ENCODE data around the gene IFNA6.
A peak's percentile ranks its signal among the peaks of the same experiment; 100 is the strongest.
"Not testable (repeated sequence)": the region's sequence is repeated elsewhere in the genome, so short reads cannot be mapped to it uniquely, and the experiment has no call there.

Gene IFNA6

DNA sequence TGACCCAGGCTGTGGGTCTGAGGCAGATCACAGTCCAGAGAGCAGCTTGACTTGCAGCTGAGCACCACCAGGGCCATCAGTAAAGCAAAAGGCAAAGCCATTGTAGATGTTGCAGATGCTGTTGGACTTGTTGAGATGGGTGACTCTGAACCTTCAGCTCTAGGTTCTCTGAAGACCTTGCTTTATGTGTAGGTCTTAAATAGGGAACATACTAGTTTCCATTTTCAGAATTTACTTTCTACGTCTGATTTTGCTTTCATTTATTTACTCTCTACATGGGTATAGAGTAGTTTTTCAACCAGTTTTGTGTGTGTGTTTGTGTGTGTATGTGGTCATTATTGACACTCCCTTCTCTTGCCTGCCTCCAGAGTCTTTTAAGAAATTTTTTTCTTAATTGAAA, at the start of gene IFNA6:
Gene IFNA6, minus strand, starts transcription at position 101 of the 400 bp plus-strand sequence. Its CDS starts 0 bp downstream, at position 101.
- DNase-seq (ENCODE audit: low spot score) = no peak

DNA sequence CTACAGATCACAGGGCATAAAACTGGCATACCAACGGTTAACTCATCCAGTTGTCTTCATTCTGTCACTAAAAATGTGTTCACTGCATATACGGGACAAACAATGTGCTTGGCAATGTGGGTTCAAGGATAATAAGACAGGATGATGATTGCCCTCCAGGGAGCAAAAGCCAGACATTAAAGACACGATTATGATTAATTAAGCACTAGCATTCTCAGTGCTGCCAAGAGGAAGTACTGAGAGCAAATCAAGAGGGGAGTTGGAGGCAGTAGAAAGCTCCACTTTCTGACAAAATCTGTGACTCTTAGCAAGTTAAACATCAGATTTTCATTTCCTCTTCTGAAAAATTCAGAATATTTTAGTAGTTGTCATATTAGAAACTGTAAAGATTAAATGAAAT, 49.3 kb upstream of the IFNA6 start:
- DNase-seq (ENCODE audit: low spot score) = no peak

DNA sequence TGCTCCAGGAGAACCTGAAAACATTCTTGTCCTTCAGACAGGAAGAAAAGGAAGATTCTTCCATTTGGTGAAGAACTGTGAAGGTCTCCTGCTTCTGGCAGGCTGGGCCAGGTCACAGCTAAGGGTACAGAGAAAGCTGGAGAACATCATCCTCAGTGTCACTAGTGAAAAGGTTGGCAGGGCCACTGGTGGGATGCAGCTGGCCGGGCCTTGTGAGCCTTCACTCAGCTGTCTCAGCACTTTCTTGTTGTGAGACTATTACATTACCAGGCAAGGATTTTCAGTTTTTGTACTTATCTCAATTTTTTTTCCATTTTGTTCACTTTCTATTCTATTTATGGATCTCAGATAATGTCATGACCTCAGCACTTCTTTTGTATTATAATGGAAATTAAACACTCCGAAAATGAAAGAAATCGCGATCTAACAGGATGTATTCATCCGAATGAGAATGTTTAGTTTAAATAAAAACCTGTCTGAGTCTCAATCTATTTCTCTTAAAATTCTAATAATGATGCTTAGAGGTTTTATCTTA, 48.3 kb upstream of the IFNA6 start:
- DNase-seq (ENCODE audit: low spot score) = no peak

DNA sequence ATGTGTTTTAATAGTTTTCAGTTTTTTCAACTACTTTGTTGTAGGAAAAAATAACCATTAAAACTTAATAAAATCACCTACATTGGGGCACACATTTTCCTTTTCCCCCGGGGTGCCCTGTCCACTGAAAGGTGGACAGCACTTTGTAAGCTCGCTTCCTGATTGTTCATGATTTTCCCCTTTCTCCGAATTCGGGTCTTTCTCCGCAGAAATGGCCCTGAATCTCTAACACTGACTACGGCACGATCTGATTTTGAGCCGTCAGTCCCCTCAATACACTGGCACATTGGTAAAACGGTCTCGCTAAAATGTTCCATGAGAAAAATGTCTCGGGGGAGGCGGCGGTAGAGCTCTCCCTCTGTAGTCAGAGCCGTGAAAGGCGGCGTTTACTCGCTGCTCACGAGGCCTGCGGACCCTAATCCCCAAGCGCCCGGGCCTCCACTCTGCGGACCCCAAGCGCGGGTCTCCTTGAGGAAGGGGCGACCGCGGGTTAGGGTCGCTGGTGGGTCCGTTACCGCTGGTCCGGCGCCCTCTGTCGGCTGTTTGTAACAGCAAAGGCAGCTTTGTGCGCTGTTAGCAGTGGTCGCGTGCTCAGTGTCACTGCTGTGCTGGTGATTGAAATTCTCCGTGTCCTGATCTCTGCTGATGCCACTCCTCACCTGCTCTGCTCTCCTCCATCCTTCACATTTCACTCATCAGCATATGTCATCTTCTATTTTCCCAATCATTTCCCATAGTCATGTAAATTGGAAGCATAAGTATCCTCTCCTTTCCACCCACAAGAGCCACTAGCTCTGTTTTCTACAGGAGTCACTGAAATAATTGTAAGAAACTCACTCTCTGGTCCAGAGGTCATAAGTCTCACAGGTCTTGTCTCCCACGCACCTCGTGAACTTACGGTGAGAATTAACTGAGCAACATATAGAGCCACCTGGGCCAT, 45.4 kb upstream of the IFNA6 start:
- DNase-seq (ENCODE audit: low spot score) = peak; percentile 40

DNA sequence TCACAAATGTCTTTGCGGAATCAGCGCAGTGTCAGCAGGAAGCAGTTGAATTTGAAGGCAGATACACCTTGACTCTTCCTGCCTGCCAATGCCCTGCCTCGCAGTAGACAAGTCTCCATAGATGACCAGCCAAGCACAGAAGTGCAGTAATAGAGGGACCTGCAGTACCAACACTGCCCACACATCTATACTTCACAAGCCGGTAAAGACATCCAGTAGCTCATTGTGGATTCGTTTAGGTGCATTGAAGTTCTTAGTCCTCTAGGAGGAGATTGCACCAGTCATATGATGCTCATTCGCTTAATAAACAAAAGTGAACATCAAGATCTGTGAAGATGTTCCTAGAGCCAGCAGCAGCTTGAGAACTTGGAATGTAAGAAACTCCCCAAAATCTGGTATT, 41.6 kb upstream of the IFNA6 start:
- DNase-seq (ENCODE audit: low spot score) = peak; percentile 11

DNA sequence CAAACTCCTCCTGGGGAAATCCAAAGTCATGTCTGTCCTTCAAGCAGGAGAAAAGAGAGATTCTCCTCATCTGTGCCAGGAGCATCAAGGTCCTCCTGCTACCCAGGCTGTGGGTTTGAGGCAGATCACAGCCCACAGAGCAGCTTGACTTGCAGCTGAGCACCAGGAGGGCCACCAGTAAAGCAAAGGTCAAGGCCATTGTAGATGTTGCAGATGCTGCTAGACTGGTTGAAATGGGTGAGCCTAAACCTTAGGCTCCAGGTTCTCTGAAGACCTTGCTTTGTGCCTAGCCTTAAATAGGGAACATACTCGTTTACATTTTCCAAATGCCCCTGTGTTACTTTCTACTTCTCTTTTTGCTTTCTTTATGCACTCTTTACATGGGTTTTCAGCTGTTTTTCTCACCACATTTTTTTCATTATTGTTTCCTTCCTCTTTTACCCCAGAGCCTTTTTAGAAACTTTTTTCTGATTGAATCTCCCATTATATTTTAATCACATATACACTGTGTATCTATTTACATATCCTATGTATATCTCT, 34.5 kb upstream of the IFNA6 start, which contains the start of gene IFNA2:
Gene IFNA2, minus strand, starts transcription at position 268 of the 540 bp plus-strand sequence. Its CDS starts 69 bp downstream, at position 199.
- DNase-seq (ENCODE audit: low spot score) = no peak

DNA sequence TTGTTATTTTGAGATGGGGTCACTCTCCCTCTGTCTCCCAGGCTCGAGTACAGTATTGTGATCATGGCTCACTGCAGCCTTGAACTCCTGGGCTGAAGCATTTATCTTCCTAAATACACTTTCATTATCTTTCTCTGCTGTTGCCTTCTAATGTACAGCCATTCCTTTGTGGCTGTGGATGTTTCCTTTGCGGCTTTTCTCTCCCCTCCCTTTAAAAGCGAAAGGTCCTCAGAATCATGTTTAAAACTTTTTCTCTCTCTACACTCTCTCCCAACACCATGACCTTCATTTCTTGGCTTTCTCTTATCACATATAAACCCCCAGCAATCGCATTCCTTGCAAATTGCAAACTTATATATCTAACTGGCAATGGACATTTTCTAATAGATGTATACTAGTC, 32.9 kb upstream of the IFNA6 start:
- DNase-seq (ENCODE audit: low spot score) = no peak

DNA sequence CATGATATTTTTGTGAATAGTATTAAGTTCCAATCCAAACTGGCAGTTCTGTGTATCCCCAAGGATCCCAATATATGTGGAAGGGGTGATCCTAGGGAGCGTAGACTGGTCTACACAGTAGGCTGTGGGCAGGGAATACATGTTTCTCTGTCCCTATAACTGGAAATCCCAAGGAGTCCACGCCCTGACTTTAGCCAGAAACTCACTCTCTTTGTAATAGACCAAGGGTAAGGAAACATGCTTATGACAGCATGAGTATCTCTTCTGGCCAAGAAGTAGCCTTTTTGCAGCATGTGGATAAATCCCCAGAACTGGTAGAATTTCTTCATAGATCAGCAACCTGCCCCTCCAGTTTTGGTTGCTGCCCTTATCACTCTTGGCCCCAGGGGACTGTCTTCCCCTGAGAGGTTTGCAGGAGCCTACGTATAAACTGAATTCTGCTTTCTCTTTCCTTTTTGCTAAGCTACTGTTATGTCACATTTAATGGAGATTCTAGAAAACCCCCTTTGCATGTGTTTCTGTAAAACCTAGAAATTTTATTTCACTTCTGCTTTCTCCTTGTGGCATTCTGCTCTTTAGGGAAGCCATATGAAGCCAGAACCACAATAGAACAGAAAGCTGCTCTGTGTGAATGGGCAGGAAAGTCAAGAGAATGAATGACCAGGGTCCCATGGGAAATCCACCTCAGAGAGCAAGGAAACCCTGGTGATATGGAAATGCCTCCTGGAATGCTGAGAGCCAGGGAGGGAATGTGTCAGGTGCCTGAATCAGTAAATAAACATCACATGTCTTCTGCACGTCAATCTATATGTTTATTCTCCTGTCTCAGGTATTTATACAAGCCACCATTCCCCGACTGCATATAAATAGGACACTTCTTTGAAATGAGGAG, 31.0 kb upstream of the IFNA6 start:
- DNase-seq (ENCODE audit: low spot score) = no peak

DNA sequence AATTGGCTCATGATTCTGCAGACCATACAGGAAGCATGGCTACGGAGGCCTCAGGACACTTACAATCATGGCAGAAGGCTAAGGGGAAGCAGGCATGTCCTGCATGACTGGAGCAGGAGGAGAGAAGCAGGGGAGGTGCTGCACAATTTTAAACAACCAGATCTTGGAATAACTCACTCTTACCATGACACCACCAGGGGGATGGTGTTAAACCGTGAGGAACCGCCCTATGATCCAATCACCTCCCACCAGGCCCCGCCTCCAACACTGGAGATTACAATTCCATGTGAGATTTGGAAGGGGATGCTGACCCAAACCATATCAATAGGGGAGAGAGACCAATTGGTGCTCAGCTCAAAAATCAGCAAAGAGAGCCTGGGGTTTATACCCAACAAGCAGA, 20.8 kb upstream of the IFNA6 start:
- not testable (repeated sequence) for DNase-seq (ENCODE audit: low spot score)

DNA sequence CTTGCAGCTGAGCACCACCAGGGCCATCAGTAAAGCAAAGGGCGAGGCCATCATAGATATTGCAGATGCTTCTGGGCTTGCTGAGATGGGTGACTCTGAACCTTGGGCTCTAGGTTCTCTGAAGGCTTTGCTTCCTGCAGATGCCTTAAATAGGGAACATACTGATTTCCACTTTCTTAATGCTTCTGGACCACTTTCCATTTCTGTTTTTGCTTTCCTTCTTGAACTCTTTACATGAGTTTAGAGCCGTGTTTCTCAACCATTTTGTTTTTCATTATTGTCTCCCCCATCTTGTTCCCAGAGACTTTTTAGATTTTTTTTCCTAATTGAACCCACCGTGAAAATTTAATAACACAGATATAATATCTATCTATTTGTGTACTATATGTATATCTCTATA, 17.3 kb upstream of the IFNA6 start, which contains the start of gene IFNA13:
Gene IFNA13, minus strand, starts transcription at position 101 of the 400 bp plus-strand sequence. Its CDS starts 47 bp downstream, at position 54.
- DNase-seq (ENCODE audit: low spot score) = no peak

DNA sequence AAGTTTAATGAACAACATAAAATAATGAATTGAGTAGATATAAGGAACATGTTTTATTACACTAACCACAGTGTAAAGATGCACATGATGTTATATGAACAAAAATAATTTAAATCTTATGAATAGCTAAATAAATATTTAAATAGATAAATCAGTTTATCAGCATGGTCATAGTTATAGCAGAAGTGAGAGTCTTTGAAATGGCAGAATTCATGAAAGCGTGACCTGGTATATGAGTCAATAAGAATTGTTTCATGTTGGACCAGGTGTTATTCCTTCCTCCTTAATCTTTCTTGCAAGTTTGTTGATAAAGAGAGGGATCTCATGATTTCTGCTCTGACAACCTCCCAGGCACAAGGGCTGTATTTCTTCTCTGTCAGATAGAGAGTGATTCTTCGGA, 16.5 kb upstream of the IFNA6 start:
- not testable (repeated sequence) for DNase-seq (ENCODE audit: low spot score)

DNA sequence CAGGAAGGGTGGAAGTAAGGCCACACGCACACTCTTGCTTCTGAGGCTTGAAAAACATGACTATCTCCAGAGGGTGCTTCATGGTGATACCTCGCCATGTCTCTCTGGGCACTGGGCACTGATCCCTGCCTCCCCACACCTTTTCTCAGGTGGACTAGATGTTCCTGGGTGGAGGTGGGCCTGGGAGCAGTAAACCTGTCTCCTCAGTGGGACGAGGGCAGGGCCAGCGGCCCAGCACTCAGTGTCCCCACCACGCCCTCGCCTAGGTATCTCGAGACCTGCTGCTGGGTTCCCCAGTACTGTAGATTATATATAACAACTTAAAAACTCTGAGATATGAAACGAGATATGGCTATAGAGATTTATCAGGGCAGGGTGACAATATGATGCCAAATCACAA, 11.6 kb upstream of the IFNA6 start:
- DNase-seq (ENCODE audit: low spot score) = no peak

DNA sequence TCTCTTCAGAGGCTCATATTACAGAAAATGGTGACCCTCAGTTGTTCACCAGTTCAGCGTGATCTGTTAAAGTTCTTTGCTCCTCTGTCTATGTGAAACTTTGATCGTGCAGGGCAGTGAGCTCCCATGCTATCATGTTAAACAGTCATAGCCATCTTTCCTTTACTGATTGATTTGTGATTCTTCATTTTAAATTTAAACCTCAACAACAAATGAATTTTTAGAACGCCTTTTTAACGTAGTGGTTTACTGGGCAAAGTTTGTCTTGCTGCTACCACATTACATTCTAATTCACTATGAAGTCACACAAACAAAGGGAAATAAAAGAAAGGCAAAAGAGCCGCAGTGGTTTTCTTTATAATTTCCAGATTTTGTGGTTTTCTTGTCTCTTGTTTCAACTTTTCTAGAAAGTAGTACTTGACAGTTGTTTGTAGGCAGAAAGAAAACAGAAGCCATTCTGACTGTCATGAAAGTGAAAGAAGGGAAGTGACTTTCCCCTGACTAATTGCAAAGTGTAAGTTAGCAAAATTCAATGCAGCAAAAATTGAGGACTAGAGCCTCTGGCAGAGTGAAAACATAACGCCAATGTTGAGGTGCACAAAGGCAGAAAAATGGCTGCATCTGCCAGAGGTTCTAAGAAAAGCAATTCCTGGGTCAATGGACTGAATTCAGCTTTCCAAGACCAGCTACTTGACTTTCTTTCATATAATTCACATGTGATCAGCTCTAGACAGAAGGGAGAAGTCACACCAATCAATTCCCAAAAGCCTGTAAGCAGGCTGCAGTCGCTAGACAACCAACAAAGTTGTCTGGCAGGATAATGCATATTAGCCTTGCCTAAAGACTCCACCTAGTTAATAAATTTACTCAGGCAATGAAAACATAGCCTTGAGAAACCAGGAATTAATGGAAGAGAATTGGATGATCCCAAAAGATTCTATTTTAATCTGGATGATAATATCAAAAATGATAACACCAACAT, 7.1 kb upstream of the IFNA6 start:
- DNase-seq (ENCODE audit: low spot score) = no peak

DNA sequence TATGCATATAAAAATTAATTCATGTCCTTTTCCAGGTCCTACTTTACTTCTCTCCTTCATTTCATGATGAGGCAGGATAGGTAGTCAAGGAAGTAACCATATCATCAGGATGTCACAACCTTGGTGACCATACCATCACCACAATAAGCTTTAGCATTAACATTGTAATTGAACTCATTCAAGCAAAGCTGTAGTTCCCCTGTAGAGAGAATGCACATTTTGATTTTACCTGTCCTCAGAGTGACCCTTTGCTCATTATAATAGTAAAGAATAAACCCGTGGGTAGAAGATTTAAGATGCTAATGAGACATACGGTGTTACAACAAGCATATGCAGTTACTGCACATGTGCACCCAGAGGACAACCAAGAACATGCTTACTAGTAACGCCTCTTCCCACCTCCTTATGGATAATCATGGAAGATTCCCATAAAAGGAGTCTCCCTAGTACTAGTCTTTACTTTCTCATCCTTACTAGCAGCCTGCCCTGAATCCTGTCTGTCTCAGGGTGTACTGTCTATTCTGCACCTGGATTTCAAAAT, 2.2 kb downstream of the IFNA6 start:
- no peak for DNase-seq (ENCODE audit: low spot score)

DNA sequence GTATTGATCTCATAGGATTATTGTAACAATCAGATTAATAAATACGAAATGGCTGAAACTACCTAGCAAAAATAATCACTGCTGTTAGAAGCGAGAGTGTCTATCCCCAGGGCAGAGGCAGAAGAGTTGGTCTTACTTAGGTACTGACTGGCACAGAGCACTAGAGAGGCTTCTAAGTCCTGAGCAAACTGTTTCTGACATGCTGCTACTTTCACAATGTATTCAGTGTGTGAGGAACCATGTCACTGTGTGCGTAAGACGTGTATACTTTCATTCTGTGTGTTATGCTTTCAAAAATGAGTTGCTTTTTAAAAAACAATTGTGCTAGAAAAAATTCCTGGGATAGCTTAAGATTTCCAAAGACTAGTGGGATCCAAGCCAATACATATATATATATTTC, 10.0 kb downstream of the IFNA6 start:
- DNase-seq (ENCODE audit: low spot score) = no peak

DNA sequence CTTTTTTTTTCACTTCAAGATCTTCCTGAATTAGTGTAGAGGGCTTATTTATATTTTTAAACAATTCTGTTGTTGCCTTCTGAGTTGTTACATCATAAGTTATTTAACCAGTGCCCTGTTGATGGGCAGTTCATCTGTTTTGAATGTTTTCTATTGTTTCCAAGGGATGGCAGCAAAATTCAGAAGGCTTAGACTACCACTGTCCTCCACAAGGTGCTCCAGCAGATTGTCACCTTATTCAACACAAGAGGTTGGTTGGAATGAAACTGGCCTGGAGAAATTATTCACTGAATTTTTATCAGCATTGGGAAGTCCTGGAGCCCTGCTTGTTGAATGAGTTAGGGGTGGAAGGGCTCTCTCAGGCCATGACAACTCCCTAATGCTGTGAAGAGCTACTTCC, 14.2 kb downstream of the IFNA6 start:
- DNase-seq (ENCODE audit: low spot score) = no peak

DNA sequence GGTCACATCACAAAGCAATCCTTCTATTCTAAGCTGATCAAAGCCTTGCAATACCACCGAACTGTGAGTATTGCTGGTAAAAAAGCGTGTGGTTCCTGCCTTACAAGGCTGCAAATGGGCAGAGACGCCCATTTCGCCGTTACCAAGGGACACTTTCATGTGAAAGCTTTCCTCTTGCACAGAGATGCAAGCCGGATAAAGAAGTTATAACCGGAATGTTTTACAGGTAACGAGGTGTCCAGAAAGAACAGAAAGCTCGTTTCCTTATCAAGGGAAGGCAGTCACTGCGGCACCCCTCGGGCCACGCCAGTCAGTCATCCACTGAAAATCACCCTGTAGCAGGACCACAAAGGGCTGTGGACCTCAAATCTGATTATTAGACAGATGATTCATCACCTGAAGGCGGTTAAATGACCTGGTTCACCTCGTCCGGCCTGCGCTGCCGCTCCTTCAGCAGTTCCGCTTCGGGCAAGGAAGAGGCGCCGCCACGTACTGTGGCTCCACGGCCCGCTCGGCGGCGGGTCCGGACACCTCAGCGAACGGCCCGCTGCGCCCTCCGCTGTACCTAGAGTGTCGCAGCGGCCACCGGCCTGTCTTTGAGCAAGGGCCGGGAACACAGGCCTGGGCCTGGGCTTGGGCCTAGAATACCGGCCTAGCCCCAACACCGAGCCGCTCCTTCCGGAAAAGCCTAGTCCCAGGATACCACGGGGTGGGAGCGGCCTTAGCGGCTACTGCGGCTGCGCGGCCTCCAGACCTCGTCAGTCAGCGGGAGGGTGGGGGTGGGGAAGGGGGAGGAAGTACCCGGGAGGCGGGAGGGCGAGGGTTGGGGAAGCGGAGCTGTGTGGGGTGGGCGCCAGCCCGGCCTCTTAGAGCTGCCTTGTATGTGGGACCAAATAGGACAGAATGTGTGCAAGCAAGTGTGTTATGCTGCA, 15.7 kb downstream of the IFNA6 start, which contains the start of gene KLHL9:
Gene KLHL9, minus strand, starts transcription at position 704 of the 932 bp plus-strand sequence. Its CDS starts 545 bp downstream, at position 159.
- DNase-seq (ENCODE audit: low spot score) = peak; percentile 99

DNA sequence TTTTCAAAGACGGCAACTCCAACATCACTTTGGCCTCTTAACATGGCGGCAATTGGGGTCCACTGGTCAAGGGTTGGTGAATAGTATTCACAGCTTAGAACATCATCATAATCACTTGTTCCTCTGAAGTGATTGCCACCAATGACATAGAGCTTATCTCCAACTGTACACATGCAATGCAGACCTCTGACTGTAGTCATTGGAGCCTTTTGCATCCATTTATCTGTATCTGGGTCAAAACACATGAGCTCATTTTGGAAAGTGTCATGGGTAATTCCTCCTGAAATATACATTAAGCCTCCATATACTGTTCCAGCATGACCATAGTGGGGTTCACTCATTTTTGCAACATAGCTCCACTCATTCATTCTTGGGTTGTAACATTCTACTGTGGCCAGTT, 17.5 kb downstream of the IFNA6 start:
- DNase-seq (ENCODE audit: low spot score) = no peak

Data from AG20443 (cell line).